ENCODE results near the gene TMEM8B.

DNA sequence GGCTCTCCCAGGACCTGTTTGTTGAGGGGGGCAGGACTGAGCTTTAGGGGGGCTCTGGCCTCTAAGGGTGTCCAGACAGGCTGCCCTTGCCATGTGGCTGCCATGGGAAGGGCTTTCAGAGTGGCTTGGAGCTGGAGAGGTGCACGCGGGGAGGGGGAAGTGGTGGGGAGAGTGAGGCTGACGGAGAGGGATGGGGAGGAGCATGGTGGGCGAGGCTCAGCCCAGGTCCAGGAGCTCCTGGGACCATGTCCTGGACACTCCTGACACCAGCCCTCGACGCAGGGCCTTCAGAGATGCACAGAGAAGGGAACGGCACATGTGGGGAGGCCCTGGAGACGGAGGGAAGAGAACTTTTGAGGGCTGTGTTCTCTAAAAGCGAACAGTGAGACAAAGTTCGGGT lies 82.7 kb downstream of the TMEM8B start:
- TF ChIP-seq POLR2AphosphoS5 (IDR thresholded peaks at IDR 0.05; ENCODE audit: low read depth, low read length) = no peak
- no peak for TF ChIP-seq TAF1 (IDR thresholded peaks at IDR 0.05; ENCODE audit: borderline replicate concordance, insufficient read depth, low read length)
- TF ChIP-seq, protein P1, sequence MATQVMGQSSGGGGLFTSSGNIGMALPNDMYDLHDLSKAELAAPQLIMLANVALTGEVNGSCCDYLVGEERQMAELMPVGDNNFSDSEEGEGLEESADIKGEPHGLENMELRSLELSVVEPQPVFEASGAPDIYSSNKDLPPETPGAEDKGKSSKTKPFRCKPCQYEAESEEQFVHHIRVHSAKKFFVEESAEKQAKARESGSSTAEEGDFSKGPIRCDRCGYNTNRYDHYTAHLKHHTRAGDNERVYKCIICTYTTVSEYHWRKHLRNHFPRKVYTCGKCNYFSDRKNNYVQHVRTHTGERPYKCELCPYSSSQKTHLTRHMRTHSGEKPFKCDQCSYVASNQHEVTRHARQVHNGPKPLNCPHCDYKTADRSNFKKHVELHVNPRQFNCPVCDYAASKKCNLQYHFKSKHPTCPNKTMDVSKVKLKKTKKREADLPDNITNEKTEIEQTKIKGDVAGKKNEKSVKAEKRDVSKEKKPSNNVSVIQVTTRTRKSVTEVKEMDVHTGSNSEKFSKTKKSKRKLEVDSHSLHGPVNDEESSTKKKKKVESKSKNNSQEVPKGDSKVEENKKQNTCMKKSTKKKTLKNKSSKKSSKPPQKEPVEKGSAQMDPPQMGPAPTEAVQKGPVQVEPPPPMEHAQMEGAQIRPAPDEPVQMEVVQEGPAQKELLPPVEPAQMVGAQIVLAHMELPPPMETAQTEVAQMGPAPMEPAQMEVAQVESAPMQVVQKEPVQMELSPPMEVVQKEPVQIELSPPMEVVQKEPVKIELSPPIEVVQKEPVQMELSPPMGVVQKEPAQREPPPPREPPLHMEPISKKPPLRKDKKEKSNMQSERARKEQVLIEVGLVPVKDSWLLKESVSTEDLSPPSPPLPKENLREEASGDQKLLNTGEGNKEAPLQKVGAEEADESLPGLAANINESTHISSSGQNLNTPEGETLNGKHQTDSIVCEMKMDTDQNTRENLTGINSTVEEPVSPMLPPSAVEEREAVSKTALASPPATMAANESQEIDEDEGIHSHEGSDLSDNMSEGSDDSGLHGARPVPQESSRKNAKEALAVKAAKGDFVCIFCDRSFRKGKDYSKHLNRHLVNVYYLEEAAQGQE (IDR thresholded peaks at IDR 0.05; ENCODE audit: insufficient read depth in 1 of 2, low read depth in 2 of 2, low read length in 2 of 2) = no peak
- TF ChIP-seq SIN3A (IDR thresholded peaks at IDR 0.05; ENCODE audit: borderline replicate concordance, insufficient read depth, low read length) = no peak
- TF ChIP-seq FOXP2 (optimal IDR thresholded peaks at IDR 0.05; ENCODE audit: borderline replicate concordance, extremely low read depth, extremely low read length, insufficient read depth) = no peak

All from PFSK-1 (cell line).